Left ventricle myocardium inferior (tissue), 1 donor: ENCODE data around the gene BATF2. TPM values are rescaled to one million over a fixed set of nuclear protein-coding genes. Genes with fewer than 3 reads are reported as not detected.

Experiments
- DNase-seq: peaks from one replicate; pipeline ENCODE4 v3.0.0-alpha.2; 2020
- H3K27ac ChIP-seq: fragments of 200-600 bp; replicated peaks from 2 replicates; pipeline ENCODE4 v1.8.0; 2021
- H3K27me3 ChIP-seq: fragments of 200-600 bp; 2 replicates; pipeline ENCODE4 v1.8.0; 2021; ENCODE audit warnings: low read depth
- H3K36me3 ChIP-seq: fragments of 200-600 bp; 2 replicates; pipeline ENCODE4 v1.8.0; 2021
- H3K4me1 ChIP-seq: fragments of 200-600 bp; 2 replicates; pipeline ENCODE4 v1.8.0; 2021
- H3K4me3 ChIP-seq: fragments of 200-600 bp; 2 replicates; pipeline ENCODE4 v1.8.0; 2021; ENCODE audit warnings: mild to moderate bottlenecking, moderate library complexity
- H3K9me3 ChIP-seq: fragments of 200-600 bp; replicated peaks from 2 replicates; pipeline ENCODE4 v1.8.0; 2021
- CTCF ChIP-seq: fragments of 200-600 bp; IDR thresholded peaks from 2 replicates; pipeline ENCODE4 v1.8.0; 2021; ENCODE audit warnings: antibody characterized with exemption, mild to moderate bottlenecking, borderline replicate concordance
- intact Hi-C: fragments of 100-400 bp; cut with micrococcal nuclease; formaldehyde crosslinking; loops from one replicate; pipeline ENCODE4 v1.11.0; 2022
- microRNA-seq: library from miRNA; unstranded; fragments of <30 nt; microRNA quantifications from one replicate; pipeline ENCODE4 v1.2.0, GENCODE V29; 2020
- total RNA-seq: library from RNA; stranded (reverse); fragmentation: NEBNext Ultra II Directional; extraction: Animal tissue kit (Norgen Biotek cat#: 25700); gene quantifications from one replicate; pipeline ENCODE4 v1.2.1, GENCODE V29; 2021
- donor health status: DM: no; HTN: yes; CAD: no; lungs with severe emphysema.

Gene BATF2
- total RNA-seq, 1 donor from 2014 or later: 1.3 TPM

- DNase-seq: no peak
- intact Hi-C loops: no loop called here
- Histone ChIP-seq H3K4me3 (no peak overlapping the region), H3K4me1 (no peaks in the 10 kb centered on the region), H3K27ac (no peak overlapping the region), H3K27me3 (peaks cover 29% of the 10 kb centered on the region), H3K9me3 (no peaks in the 10 kb centered on the region), H3K36me3 (no peaks in the 10 kb centered on the region)
- TF ChIP-seq CTCF: no peak
Measured at GRCh38 chr11:64960719-64961118, 36.1 kb downstream of the BATF2 start.

- no peak overlapping the region for H3K27ac ChIP-seq
- TF ChIP-seq CTCF: no peak
- no peaks in the 10 kb centered on the region for H3K9me3 ChIP-seq
- intact Hi-C loops: no loop called here
- no peak for DNase-seq
- H3K27me3 ChIP-seq: peaks cover 29% of the 10 kb centered on the region
- H3K36me3 ChIP-seq: no peaks in the 10 kb centered on the region
- no peak overlapping the region for H3K4me3 ChIP-seq
- H3K4me1 ChIP-seq: no peaks in the 10 kb centered on the region
Measured at GRCh38 chr11:64959498-64959897, 37.3 kb downstream of the BATF2 start.

GRCh38 chr11:64954201-64954600 is 42.6 kb downstream of the BATF2 start:
- no peaks in the 10 kb centered on the region for H3K36me3 ChIP-seq
- intact Hi-C loops: no loop called here

GRCh38 chr11:64951529-64951928 is 45.2 kb downstream of the BATF2 start:
- Histone ChIP-seq H3K36me3 (no peaks in the 10 kb centered on the region), H3K4me3 (no peak overlapping the region), H3K27ac (no peak overlapping the region), H3K27me3 (peaks cover 16% of the 10 kb centered on the region), H3K9me3 (no peaks in the 10 kb centered on the region), H3K4me1 (no peaks in the 10 kb centered on the region)
- TF ChIP-seq CTCF: no peak
- intact Hi-C loops: no loop called here
- no peak for DNase-seq

More at GRCh38 chr11:64954201-64954600, 42.6 kb downstream of the BATF2 start:
- H3K27ac ChIP-seq: no peak overlapping the region
- no peak overlapping the region for H3K4me3 ChIP-seq
- DNase-seq: no peak
- H3K4me1 ChIP-seq: no peaks in the 10 kb centered on the region
- H3K9me3 ChIP-seq: no peaks in the 10 kb centered on the region
- no peak for TF ChIP-seq CTCF
- peaks cover 31% of the 10 kb centered on the region for H3K27me3 ChIP-seq

GRCh38 chr11:64947208-64947814 is 49.5 kb downstream of the BATF2 start:
- peak; percentile 16 for TF ChIP-seq CTCF
- intact Hi-C loops: no loop called here

More at GRCh38 chr11:64947208-64947814, 49.5 kb downstream of the BATF2 start:
- H3K36me3 ChIP-seq: no peaks in the 10 kb centered on the region
- H3K27ac ChIP-seq: no peak overlapping the region
- no peak overlapping the region for H3K4me3 ChIP-seq
- H3K9me3 ChIP-seq: no peaks in the 10 kb centered on the region
- no peak for DNase-seq
- H3K27me3 ChIP-seq: peaks cover 4% of the 10 kb centered on the region
- no peaks in the 10 kb centered on the region for H3K4me1 ChIP-seq

Small RNA genes within 50 kb of the gene (microRNA-seq; reads per million reads assigned to microRNA genes)
- not detected for gene MIR6879

Other genes with a start within 250 kb of the BATF2 start
- 89.5 TPM for gene PYGM, start 237.0 kb downstream of the BATF2 start, total RNA-seq
- gene SF1, start 218.4 kb downstream of the BATF2 start, total RNA-seq: 188 TPM
- 7.5 TPM for gene MAP4K2, start 193.8 kb downstream of the BATF2 start, total RNA-seq
- 8.7 TPM for gene MEN1, start 186.4 kb downstream of the BATF2 start, total RNA-seq
- gene CDC42BPG, start 152.3 kb downstream of the BATF2 start, total RNA-seq: 1.1 TPM
- 40.3 TPM for gene EHD1, start 118.3 kb downstream of the BATF2 start, total RNA-seq
- gene ATG2A, start 79.8 kb downstream of the BATF2 start, total RNA-seq: 13.1 TPM
- 22.5 TPM for gene PPP2R5B, start 72.3 kb downstream of the BATF2 start, total RNA-seq
- gene GPHA2, start 61.1 kb downstream of the BATF2 start, total RNA-seq: not detected
- gene MAJIN, start 24.9 kb downstream of the BATF2 start, total RNA-seq: not detected
- gene ARL2, start 17.2 kb upstream of the BATF2 start, total RNA-seq: 128 TPM
- gene SNX15, start 30.5 kb upstream of the BATF2 start, total RNA-seq: 15.7 TPM
- 5.6 TPM for gene SAC3D1, start 44.2 kb upstream of the BATF2 start, total RNA-seq
- 4.8 TPM for gene NAALADL1, start 61.6 kb upstream of the BATF2 start, total RNA-seq
- gene CDCA5, start 87.1 kb upstream of the BATF2 start, total RNA-seq: 1.3 TPM
- gene ZFPL1, start 87.3 kb upstream of the BATF2 start, total RNA-seq: 23.1 TPM
- gene VPS51, start 99.2 kb upstream of the BATF2 start, total RNA-seq: 92.2 TPM
- 56.7 TPM for gene TM7SF2, start 114.9 kb upstream of the BATF2 start, total RNA-seq
- gene ZNHIT2, start 120.7 kb upstream of the BATF2 start, total RNA-seq: 6.1 TPM
- gene FAU, start 125.2 kb upstream of the BATF2 start, total RNA-seq: 629 TPM
- 32.1 TPM for gene MRPL49, start 125.3 kb upstream of the BATF2 start, total RNA-seq
- gene SYVN1, start 137.5 kb upstream of the BATF2 start, total RNA-seq: 25.6 TPM
- gene SPDYC, start 173.3 kb upstream of the BATF2 start, total RNA-seq: not detected
- 74.6 TPM for gene CAPN1, start 185.0 kb upstream of the BATF2 start, total RNA-seq